ENCODE data around the gene TSHZ2.

Gene TSHZ2

GRCh38 chr20:53227523-53227922, 255.4 kb downstream of the TSHZ2 start:
- H3K4me3 ChIP-seq (ENCODE audit: low read depth, low read length) = no peak overlapping the region
- TF ChIP-seq, protein P1, sequence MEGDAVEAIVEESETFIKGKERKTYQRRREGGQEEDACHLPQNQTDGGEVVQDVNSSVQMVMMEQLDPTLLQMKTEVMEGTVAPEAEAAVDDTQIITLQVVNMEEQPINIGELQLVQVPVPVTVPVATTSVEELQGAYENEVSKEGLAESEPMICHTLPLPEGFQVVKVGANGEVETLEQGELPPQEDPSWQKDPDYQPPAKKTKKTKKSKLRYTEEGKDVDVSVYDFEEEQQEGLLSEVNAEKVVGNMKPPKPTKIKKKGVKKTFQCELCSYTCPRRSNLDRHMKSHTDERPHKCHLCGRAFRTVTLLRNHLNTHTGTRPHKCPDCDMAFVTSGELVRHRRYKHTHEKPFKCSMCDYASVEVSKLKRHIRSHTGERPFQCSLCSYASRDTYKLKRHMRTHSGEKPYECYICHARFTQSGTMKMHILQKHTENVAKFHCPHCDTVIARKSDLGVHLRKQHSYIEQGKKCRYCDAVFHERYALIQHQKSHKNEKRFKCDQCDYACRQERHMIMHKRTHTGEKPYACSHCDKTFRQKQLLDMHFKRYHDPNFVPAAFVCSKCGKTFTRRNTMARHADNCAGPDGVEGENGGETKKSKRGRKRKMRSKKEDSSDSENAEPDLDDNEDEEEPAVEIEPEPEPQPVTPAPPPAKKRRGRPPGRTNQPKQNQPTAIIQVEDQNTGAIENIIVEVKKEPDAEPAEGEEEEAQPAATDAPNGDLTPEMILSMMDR (conservative IDR thresholded peaks at IDR 0.05; ENCODE audit: low read depth, low read length) = no peak
- no peak for DNase-seq (ENCODE audit: low read depth)

GRCh38 chr20:53231061-53231460, 258.9 kb downstream of the TSHZ2 start:
- H3K4me3 ChIP-seq (ENCODE audit: low read depth, low read length) = no peak overlapping the region
- TF ChIP-seq, protein P1 (conservative IDR thresholded peaks at IDR 0.05; ENCODE audit: low read depth, low read length) = no peak
- DNase-seq (ENCODE audit: low read depth) = no peak

GRCh38 chr20:53237461-53237860, 265.3 kb downstream of the TSHZ2 start:
- H3K4me3 ChIP-seq (ENCODE audit: low read depth, low read length) = no peak overlapping the region
- TF ChIP-seq, protein P1 (conservative IDR thresholded peaks at IDR 0.05; ENCODE audit: low read depth, low read length) = no peak
- DNase-seq (ENCODE audit: low read depth) = no peak

DNA sequence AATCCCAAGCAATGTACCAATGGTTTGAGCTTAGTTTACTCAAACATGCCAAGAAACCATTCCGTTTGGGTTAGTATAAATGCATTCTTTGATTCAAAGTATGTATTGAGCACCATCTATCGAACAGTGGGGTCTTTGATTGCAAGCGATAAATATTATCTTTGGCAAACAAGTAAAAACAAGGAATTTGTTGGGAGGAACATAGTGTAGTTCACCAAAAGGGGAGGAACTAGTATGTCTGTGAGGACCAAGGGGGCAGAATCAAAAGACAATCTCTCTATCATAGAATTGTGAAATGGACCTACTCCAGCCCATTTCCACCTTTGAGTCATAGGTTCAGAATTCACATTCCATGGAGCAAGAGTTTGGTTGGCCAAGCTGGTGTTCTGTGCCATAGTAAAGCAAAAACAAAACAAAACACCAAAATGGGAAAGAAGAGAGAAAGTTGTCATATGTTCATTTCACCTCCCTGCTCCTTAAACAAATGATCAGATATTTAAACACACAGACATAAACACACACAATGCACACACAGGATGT, 266.0 kb downstream of the TSHZ2 start:
- TF ChIP-seq, protein P1 (conservative IDR thresholded peaks at IDR 0.05; ENCODE audit: low read depth, low read length) = no peak
- no peak for DNase-seq (ENCODE audit: low read depth)
- H3K4me3 ChIP-seq (ENCODE audit: low read depth, low read length) = no peak overlapping the region

- no peak overlapping the region for H3K4me3 ChIP-seq (ENCODE audit: low read depth, low read length)
- DNase-seq (ENCODE audit: low read depth) = no peak
- TF ChIP-seq, protein P1 (conservative IDR thresholded peaks at IDR 0.05; ENCODE audit: low read depth, low read length) = no peak
Observed at GRCh38 chr20:53243152-53243551, 271.0 kb downstream of the TSHZ2 start.

- no peak overlapping the region for H3K4me3 ChIP-seq (ENCODE audit: low read depth, low read length)
- TF ChIP-seq, protein P1 (conservative IDR thresholded peaks at IDR 0.05; ENCODE audit: low read depth, low read length) = no peak
- DNase-seq (ENCODE audit: low read depth) = no peak
Observed at GRCh38 chr20:53244711-53245110, 272.6 kb downstream of the TSHZ2 start.

DNA sequence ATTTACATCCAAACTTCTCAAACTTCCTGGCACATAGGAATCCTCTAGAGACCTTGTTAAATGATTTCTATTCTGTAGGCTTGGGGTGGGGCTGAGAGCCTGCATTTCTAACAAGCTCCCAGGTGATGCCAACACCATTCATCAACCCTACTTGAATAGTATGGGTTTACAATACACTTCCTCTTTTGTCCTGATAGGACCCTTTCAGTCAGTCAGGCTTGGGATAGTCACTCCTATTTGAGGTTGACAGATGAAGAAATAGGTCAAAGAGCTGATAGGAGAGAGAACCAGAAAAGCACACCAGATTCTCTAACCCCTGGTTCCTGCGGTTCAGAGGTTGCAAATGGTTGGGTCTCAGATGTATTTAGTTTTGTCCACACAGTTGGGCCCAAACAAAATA, 273.4 kb downstream of the TSHZ2 start:
- TF ChIP-seq, protein P1 (conservative IDR thresholded peaks at IDR 0.05; ENCODE audit: low read depth, low read length) = no peak
- no peak for DNase-seq (ENCODE audit: low read depth)
- H3K4me3 ChIP-seq (ENCODE audit: low read depth, low read length) = no peak overlapping the region
